ENCODE data around the gene GHR. TPM values are rescaled to one million over a fixed set of nuclear protein-coding genes. Genes with fewer than 3 reads are reported as not detected.

GHR gene
- total RNA-seq, 3 donors from 2014 or later (not counting 1 experiment from before 2014, with no cell fraction given): not detected

GRCh38 chr5:42426016-42426415 is 2.8 kb downstream of the GHR start:
- Mint-ChIP-seq H3K27ac (no peak overlapping the region), H3K36me3 (no peaks in the 10 kb centered on the region), H3K4me1 (no peaks in the 10 kb centered on the region), H3K4me3 (no peak overlapping the region), H3K27me3 (ENCODE audit: low read depth in 2 of 2) (peaks cover 0 to 7% of the 10 kb centered on the region in 2 donors), H3K9me3 (peaks cover 0 to 2% of the 10 kb centered on the region in 2 donors)
- Histone ChIP-seq H3K36me3 (ENCODE audit: control insufficient read depth, insufficient read depth, low read length) (no peaks in the 10 kb centered on the region), H3K9me3 (ENCODE audit: control insufficient read depth, insufficient read depth, low read length) (no peaks in the 10 kb centered on the region), H3K4me1 (ENCODE audit: control insufficient read depth, insufficient read depth, low read length) (peaks cover 12% of the 10 kb centered on the region), H3K27me3 (ENCODE audit: control insufficient read depth, insufficient read depth, low read length) (peaks cover 5% of the 10 kb centered on the region), H3K4me3 (ENCODE audit: low read length) (no peak overlapping the region), H3K27ac (ENCODE audit: low read length) (no peak overlapping the region)
- ATAC-seq (no peak), DNase-seq (no peak)
- 81% methylated on average over 2 of the region's 3 CpGs for WGBS (ENCODE audit: insufficient coverage)
- intact Hi-C loops (cut with micrococcal nuclease): no loop called here
- TF ChIP-seq, protein P1, sequence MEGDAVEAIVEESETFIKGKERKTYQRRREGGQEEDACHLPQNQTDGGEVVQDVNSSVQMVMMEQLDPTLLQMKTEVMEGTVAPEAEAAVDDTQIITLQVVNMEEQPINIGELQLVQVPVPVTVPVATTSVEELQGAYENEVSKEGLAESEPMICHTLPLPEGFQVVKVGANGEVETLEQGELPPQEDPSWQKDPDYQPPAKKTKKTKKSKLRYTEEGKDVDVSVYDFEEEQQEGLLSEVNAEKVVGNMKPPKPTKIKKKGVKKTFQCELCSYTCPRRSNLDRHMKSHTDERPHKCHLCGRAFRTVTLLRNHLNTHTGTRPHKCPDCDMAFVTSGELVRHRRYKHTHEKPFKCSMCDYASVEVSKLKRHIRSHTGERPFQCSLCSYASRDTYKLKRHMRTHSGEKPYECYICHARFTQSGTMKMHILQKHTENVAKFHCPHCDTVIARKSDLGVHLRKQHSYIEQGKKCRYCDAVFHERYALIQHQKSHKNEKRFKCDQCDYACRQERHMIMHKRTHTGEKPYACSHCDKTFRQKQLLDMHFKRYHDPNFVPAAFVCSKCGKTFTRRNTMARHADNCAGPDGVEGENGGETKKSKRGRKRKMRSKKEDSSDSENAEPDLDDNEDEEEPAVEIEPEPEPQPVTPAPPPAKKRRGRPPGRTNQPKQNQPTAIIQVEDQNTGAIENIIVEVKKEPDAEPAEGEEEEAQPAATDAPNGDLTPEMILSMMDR (IDR thresholded peaks at IDR 0.05): no peak

DNA sequence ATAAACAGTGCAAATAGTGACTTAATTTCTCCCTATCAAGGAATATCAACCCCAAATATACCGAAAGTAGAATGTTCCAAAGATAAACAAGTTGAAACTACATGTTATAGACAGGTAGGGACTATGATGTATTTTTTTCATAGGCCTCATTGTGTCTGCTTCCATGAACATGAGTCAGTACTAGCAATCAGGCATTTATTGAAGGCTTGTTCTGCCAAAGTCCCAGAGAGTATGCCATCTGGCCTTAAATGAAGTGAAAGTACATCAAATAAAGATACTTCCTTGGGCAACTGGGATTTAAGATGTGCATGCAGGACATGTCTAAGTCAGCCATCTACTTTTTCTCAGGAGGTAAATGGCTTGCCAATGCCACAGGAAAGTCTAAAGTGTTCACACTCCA is 6.5 kb downstream of the GHR start:
- WGBS (ENCODE audit: insufficient coverage): no CpG with 5 or more reads among the region's 1 CpG
- Mint-ChIP-seq H3K36me3 (no peaks in the 10 kb centered on the region), H3K9me3 (peaks cover 0 to 2% of the 10 kb centered on the region in 2 donors), H3K4me3 (no peak overlapping the region), H3K27ac (no peak overlapping the region), H3K27me3 (ENCODE audit: low read depth in 2 of 2) (peaks cover 0 to 7% of the 10 kb centered on the region in 2 donors), H3K4me1 (no peaks in the 10 kb centered on the region)
- DNase-seq (no peak), ATAC-seq (no peak)
- TF ChIP-seq, protein P1 (IDR thresholded peaks at IDR 0.05): no peak
- H3K4me3 ChIP-seq (ENCODE audit: low read length): no peak overlapping the region
- intact Hi-C loops (cut with micrococcal nuclease): no loop called here
- no peaks in the 10 kb centered on the region for H3K36me3 ChIP-seq (ENCODE audit: control insufficient read depth, insufficient read depth, low read length)
- H3K4me1 ChIP-seq (ENCODE audit: control insufficient read depth, insufficient read depth, low read length): peaks cover 1% of the 10 kb centered on the region
- H3K27me3 ChIP-seq (ENCODE audit: control insufficient read depth, insufficient read depth, low read length): peaks cover 2% of the 10 kb centered on the region
- no peaks in the 10 kb centered on the region for H3K9me3 ChIP-seq (ENCODE audit: control insufficient read depth, insufficient read depth, low read length)
- H3K27ac ChIP-seq (ENCODE audit: low read length): no peak overlapping the region

- H3K27me3 ChIP-seq (ENCODE audit: control insufficient read depth, insufficient read depth, low read length): no peaks in the 10 kb centered on the region
- intact Hi-C loops (cut with micrococcal nuclease): no loop called here
- DNase-seq: no peak
- no peaks in the 10 kb centered on the region for H3K36me3 ChIP-seq (ENCODE audit: control insufficient read depth, insufficient read depth, low read length)
- Mint-ChIP-seq H3K9me3 (no peaks in the 10 kb centered on the region), H3K4me1 (no peaks in the 10 kb centered on the region), H3K27ac (no peak overlapping the region), H3K4me3 (no peak overlapping the region), H3K27me3 (ENCODE audit: low read depth in 2 of 2) (no peaks in the 10 kb centered on the region), H3K36me3 (no peaks in the 10 kb centered on the region)
- H3K4me1 ChIP-seq (ENCODE audit: control insufficient read depth, insufficient read depth, low read length): no peaks in the 10 kb centered on the region
- no peak overlapping the region for H3K4me3 ChIP-seq (ENCODE audit: low read length)
- H3K27ac ChIP-seq (ENCODE audit: low read length): no peak overlapping the region
- TF ChIP-seq, protein P1 (IDR thresholded peaks at IDR 0.05): no peak
- ATAC-seq: no peak
- H3K9me3 ChIP-seq (ENCODE audit: control insufficient read depth, insufficient read depth, low read length): no peaks in the 10 kb centered on the region
These were observed 10.9 kb downstream of the GHR start for GRCh38 chr5:42434047-42434724.

GRCh38 chr5:42436051-42436450 is 12.8 kb downstream of the GHR start:
- Histone ChIP-seq H3K27me3 (ENCODE audit: control insufficient read depth, insufficient read depth, low read length) (no peaks in the 10 kb centered on the region), H3K27ac (ENCODE audit: low read length) (no peak overlapping the region), H3K9me3 (ENCODE audit: control insufficient read depth, insufficient read depth, low read length) (no peaks in the 10 kb centered on the region), H3K4me3 (ENCODE audit: low read length) (no peak overlapping the region), H3K4me1 (ENCODE audit: control insufficient read depth, insufficient read depth, low read length) (no peaks in the 10 kb centered on the region), H3K36me3 (ENCODE audit: control insufficient read depth, insufficient read depth, low read length) (no peaks in the 10 kb centered on the region)
- DNase-seq (no peak), ATAC-seq (no peak)
- Mint-ChIP-seq H3K36me3 (no peaks in the 10 kb centered on the region), H3K4me1 (no peaks in the 10 kb centered on the region), H3K27ac (no peak overlapping the region), H3K27me3 (ENCODE audit: low read depth in 2 of 2) (no peaks in the 10 kb centered on the region), H3K9me3 (no peaks in the 10 kb centered on the region), H3K4me3 (no peak overlapping the region)
- intact Hi-C loops (cut with micrococcal nuclease): no loop called here
- TF ChIP-seq, protein P1 (IDR thresholded peaks at IDR 0.05): no peak
